ENCODE data around the gene TIGIT.

Gene TIGIT

GRCh38 chr3:114294940-114295480 is 1.2 kb downstream of the TIGIT start:
- intact Hi-C loops (cut with micrococcal nuclease), result loop anchor here (5.0 kb wide), 2 partner anchors 122 to 1397 kb away; no protein-coding TSS in a partner anchor
- Mint-ChIP-seq H3K27ac (no peak overlapping the region), H3K27me3 (no peaks in the 10 kb centered on the region), H3K4me1 (ENCODE audit: low read depth) (peaks cover 13% of the 10 kb centered on the region), H3K4me3 (no peak overlapping the region), H3K9me3 (no peaks in the 10 kb centered on the region), H3K36me3 (ENCODE audit: low read depth) (no peaks in the 10 kb centered on the region)

- Mint-ChIP-seq H3K4me1 (ENCODE audit: low read depth) (peaks cover 15% of the 10 kb centered on the region), H3K27ac (no peak overlapping the region), H3K27me3 (no peaks in the 10 kb centered on the region), H3K9me3 (no peaks in the 10 kb centered on the region), H3K36me3 (ENCODE audit: low read depth) (no peaks in the 10 kb centered on the region), H3K4me3 (no peak overlapping the region)
- intact Hi-C loops (cut with micrococcal nuclease), result no loop called here
These were observed 2.1 kb downstream of the TIGIT start for GRCh38 chr3:114295946-114296345.

- peaks cover 13% of the 10 kb centered on the region for H3K4me1 Mint-ChIP-seq (ENCODE audit: low read depth)
- no peaks in the 10 kb centered on the region for H3K9me3 Mint-ChIP-seq
- intact Hi-C loops (cut with micrococcal nuclease), result no loop called here
- peaks cover 3% of the 10 kb centered on the region for H3K27me3 Mint-ChIP-seq
- H3K27ac Mint-ChIP-seq, result no peak overlapping the region
- H3K36me3 Mint-ChIP-seq (ENCODE audit: low read depth), result no peaks in the 10 kb centered on the region
- no peak overlapping the region for H3K4me3 Mint-ChIP-seq
These were observed 5.6 kb downstream of the TIGIT start for GRCh38 chr3:114299421-114299820.

- Mint-ChIP-seq H3K27me3 (peaks cover 3% of the 10 kb centered on the region), H3K4me3 (no peak overlapping the region), H3K27ac (no peak overlapping the region), H3K9me3 (no peaks in the 10 kb centered on the region), H3K36me3 (ENCODE audit: low read depth) (no peaks in the 10 kb centered on the region), H3K4me1 (ENCODE audit: low read depth) (peaks cover 13% of the 10 kb centered on the region)
- intact Hi-C loops (cut with micrococcal nuclease), result no loop called here
These were observed 6.3 kb downstream of the TIGIT start for GRCh38 chr3:114299941-114300624.

GRCh38 chr3:114307222-114307830 is 13.5 kb downstream of the TIGIT start:
- H3K27ac Mint-ChIP-seq, result no peak overlapping the region
- intact Hi-C loops (cut with micrococcal nuclease), result no loop called here
- H3K9me3 Mint-ChIP-seq, result no peaks in the 10 kb centered on the region
- no peaks in the 10 kb centered on the region for H3K27me3 Mint-ChIP-seq
- no peaks in the 10 kb centered on the region for H3K4me1 Mint-ChIP-seq (ENCODE audit: low read depth)
- H3K4me3 Mint-ChIP-seq, result no peak overlapping the region
- no peaks in the 10 kb centered on the region for H3K36me3 Mint-ChIP-seq (ENCODE audit: low read depth)

GRCh38 chr3:114307832-114308231 is 14.0 kb downstream of the TIGIT start:
- no peak overlapping the region for H3K27ac Mint-ChIP-seq
- no peaks in the 10 kb centered on the region for H3K36me3 Mint-ChIP-seq (ENCODE audit: low read depth)
- H3K4me1 Mint-ChIP-seq (ENCODE audit: low read depth), result no peaks in the 10 kb centered on the region
- no peak overlapping the region for H3K4me3 Mint-ChIP-seq
- no peaks in the 10 kb centered on the region for H3K27me3 Mint-ChIP-seq
- no peaks in the 10 kb centered on the region for H3K9me3 Mint-ChIP-seq
- intact Hi-C loops (cut with micrococcal nuclease), result no loop called here

- H3K27me3 Mint-ChIP-seq, result no peaks in the 10 kb centered on the region
- no peaks in the 10 kb centered on the region for H3K36me3 Mint-ChIP-seq (ENCODE audit: low read depth)
- H3K4me3 Mint-ChIP-seq, result no peak overlapping the region
- H3K27ac Mint-ChIP-seq, result no peak overlapping the region
- H3K9me3 Mint-ChIP-seq, result no peaks in the 10 kb centered on the region
- intact Hi-C loops (cut with micrococcal nuclease), result no loop called here
- no peaks in the 10 kb centered on the region for H3K4me1 Mint-ChIP-seq (ENCODE audit: low read depth)
These were observed 14.5 kb downstream of the TIGIT start for GRCh38 chr3:114308377-114308776.

- H3K4me1 Mint-ChIP-seq (ENCODE audit: low read depth), result no peaks in the 10 kb centered on the region
- no peaks in the 10 kb centered on the region for H3K36me3 Mint-ChIP-seq (ENCODE audit: low read depth)
- H3K9me3 Mint-ChIP-seq, result no peaks in the 10 kb centered on the region
- no peaks in the 10 kb centered on the region for H3K27me3 Mint-ChIP-seq
- intact Hi-C loops (cut with micrococcal nuclease), result no loop called here
- no peak overlapping the region for H3K27ac Mint-ChIP-seq
- no peak overlapping the region for H3K4me3 Mint-ChIP-seq
These were observed 15.0 kb downstream of the TIGIT start for GRCh38 chr3:114308830-114309229.

- no peaks in the 10 kb centered on the region for H3K27me3 Mint-ChIP-seq
- no peak overlapping the region for H3K27ac Mint-ChIP-seq
- intact Hi-C loops (cut with micrococcal nuclease), result no loop called here
- no peaks in the 10 kb centered on the region for H3K9me3 Mint-ChIP-seq
- H3K36me3 Mint-ChIP-seq (ENCODE audit: low read depth), result no peaks in the 10 kb centered on the region
- H3K4me1 Mint-ChIP-seq (ENCODE audit: low read depth), result no peaks in the 10 kb centered on the region
- no peak overlapping the region for H3K4me3 Mint-ChIP-seq
These were observed 16.9 kb downstream of the TIGIT start for GRCh38 chr3:114310695-114311094.

GRCh38 chr3:114313426-114313825 is 19.6 kb downstream of the TIGIT start:
- H3K36me3 Mint-ChIP-seq (ENCODE audit: low read depth), result no peaks in the 10 kb centered on the region
- H3K27ac Mint-ChIP-seq, result no peak overlapping the region
- intact Hi-C loops (cut with micrococcal nuclease), result no loop called here
- no peaks in the 10 kb centered on the region for H3K4me1 Mint-ChIP-seq (ENCODE audit: low read depth)
- H3K4me3 Mint-ChIP-seq, result no peak overlapping the region
- no peaks in the 10 kb centered on the region for H3K9me3 Mint-ChIP-seq
- H3K27me3 Mint-ChIP-seq, result no peaks in the 10 kb centered on the region

- no peak overlapping the region for H3K4me3 Mint-ChIP-seq
- intact Hi-C loops (cut with micrococcal nuclease), result no loop called here
- H3K36me3 Mint-ChIP-seq (ENCODE audit: low read depth), result no peaks in the 10 kb centered on the region
- no peak overlapping the region for H3K27ac Mint-ChIP-seq
- H3K4me1 Mint-ChIP-seq (ENCODE audit: low read depth), result no peaks in the 10 kb centered on the region
- H3K27me3 Mint-ChIP-seq, result no peaks in the 10 kb centered on the region
- no peaks in the 10 kb centered on the region for H3K9me3 Mint-ChIP-seq
These were observed 20.5 kb downstream of the TIGIT start for GRCh38 chr3:114314282-114314681.

- intact Hi-C loops (cut with micrococcal nuclease), result no loop called here
- no peaks in the 10 kb centered on the region for H3K9me3 Mint-ChIP-seq
- no peaks in the 10 kb centered on the region for H3K4me1 Mint-ChIP-seq (ENCODE audit: low read depth)
- H3K4me3 Mint-ChIP-seq, result no peak overlapping the region
- no peak overlapping the region for H3K27ac Mint-ChIP-seq
- H3K36me3 Mint-ChIP-seq (ENCODE audit: low read depth), result no peaks in the 10 kb centered on the region
- H3K27me3 Mint-ChIP-seq, result no peaks in the 10 kb centered on the region
These were observed 24.5 kb downstream of the TIGIT start for GRCh38 chr3:114318295-114318694.

- H3K4me3 Mint-ChIP-seq, result no peak overlapping the region
- H3K4me1 Mint-ChIP-seq (ENCODE audit: low read depth), result no peaks in the 10 kb centered on the region
- intact Hi-C loops (cut with micrococcal nuclease), result no loop called here
- no peaks in the 10 kb centered on the region for H3K36me3 Mint-ChIP-seq (ENCODE audit: low read depth)
- H3K9me3 Mint-ChIP-seq, result no peaks in the 10 kb centered on the region
- H3K27ac Mint-ChIP-seq, result no peak overlapping the region
- H3K27me3 Mint-ChIP-seq, result no peaks in the 10 kb centered on the region
These were observed 25.6 kb downstream of the TIGIT start for GRCh38 chr3:114319453-114319852.

GRCh38 chr3:114320246-114320645 is 26.4 kb downstream of the TIGIT start:
- no peaks in the 10 kb centered on the region for H3K36me3 Mint-ChIP-seq (ENCODE audit: low read depth)
- H3K9me3 Mint-ChIP-seq, result no peaks in the 10 kb centered on the region
- no peak overlapping the region for H3K27ac Mint-ChIP-seq
- H3K4me1 Mint-ChIP-seq (ENCODE audit: low read depth), result no peaks in the 10 kb centered on the region
- H3K4me3 Mint-ChIP-seq, result no peak overlapping the region
- H3K27me3 Mint-ChIP-seq, result no peaks in the 10 kb centered on the region
- intact Hi-C loops (cut with micrococcal nuclease), result no loop called here
